Hematopoietic multipotent progenitor cell treated with erythropoietin and hydrocortisone succinate and interleukin-3 and kit ligand, for 6 days (in vitro differentiated cells): ENCODE measurements around the gene FANCC.
A peak's percentile ranks its signal among the peaks of the same experiment; 100 is the strongest.
"Not testable (repeated sequence)": the region's sequence is repeated elsewhere in the genome, so short reads cannot be mapped to it uniquely, and the experiment has no call there.

Experiments used
- DNase-seq: peaks from one replicate; pipeline ENCODE4 v3.0.0-alpha.2; 2015

FANCC gene

DNA sequence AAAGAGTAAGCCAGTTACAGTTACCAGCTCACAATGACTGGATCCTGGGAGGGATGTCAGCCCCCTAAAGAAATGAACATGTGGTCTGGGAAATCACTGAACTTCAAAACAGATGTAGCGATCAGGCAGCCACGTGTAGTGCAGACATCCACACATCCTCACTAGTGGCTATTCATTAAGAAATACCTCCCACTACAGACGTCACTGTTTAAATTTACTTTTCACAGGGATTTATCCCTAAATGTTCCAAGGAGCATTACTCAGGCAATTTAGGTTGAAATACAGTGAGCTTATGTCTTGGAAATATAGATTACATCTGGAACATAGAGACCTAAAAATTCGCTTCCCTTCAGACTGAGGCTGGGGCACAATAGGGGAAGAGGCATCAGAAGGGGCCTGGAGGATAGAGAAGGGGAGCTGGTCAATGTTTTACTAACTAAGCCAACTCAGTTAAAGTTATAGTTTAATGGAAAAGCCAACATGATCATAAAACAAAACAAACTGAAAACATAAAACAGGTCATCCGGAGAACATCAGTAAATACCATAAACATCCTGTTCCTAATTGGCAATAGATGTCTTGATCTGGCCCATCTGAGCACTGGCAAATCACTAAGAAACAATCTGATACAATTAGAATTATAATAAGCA is 92.3 kb downstream of the FANCC start:
- no peak for DNase-seq

DNA sequence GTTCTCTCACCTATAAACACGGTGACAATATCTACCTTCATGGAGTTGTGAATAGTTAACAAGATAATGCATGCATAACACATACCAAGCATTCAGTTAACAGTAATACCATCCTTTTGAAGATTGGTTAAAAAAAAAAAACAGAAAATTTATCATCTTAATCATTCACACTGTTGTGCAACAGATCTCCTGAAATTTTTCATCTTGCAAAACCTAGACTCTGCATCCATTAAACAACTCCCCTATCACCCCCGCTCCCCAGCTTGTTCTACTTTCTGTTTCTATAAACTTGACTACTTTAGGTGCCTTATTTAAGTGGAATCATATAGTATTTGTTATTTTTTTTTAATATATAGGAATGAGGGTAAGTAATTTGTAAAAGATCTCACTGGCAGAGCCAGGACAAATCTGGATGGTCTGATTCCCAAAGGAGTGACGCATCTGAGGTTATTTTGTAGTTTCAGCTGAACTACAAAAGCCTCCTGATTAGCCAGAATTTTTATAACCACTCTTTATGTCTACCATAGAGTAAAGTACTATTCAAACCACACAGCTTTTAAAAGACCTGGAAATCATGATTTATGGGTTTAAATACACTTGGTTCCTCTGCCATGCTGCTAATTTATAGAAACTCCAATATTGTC is 93.0 kb downstream of the FANCC start:
- DNase-seq, result no peak

DNA sequence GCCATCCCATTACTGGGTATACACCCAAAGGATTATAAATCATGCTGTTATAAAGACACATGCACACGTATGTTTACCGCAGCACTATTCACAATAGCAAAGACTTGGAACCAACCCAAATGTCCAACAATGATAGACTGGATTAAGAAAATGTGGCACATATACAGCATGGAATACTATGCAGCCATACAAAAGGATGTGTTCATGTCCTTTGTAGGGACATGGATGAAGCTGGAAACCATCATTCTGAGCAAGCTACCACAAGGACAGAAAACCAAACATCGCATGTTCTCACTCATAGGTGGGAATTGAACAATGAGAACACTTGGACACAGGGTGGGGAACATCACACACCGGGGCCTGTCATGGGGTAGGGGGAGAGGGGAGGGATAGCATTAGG is 97.2 kb downstream of the FANCC start:
- DNase-seq, result not testable (repeated sequence)

DNA sequence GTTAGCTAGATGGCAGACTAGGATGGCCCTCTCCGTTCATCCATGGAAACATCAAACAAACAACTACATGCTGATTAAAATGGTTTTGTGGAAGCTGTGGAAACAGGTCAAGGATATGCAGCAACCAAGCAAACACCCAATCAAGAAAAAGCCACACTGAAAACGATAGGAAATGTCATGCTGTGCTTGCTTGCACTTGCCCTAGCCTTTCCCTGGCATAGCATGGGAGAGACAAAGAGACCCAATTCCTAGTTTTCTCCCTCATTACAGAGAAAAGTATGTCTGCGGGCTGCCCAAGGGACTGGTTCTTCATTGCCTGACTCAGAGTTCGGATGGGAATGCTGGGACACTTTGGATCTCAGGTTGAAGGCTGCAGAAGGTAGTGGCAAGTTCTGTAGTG is 98.7 kb downstream of the FANCC start:
- DNase-seq, result no peak

DNA sequence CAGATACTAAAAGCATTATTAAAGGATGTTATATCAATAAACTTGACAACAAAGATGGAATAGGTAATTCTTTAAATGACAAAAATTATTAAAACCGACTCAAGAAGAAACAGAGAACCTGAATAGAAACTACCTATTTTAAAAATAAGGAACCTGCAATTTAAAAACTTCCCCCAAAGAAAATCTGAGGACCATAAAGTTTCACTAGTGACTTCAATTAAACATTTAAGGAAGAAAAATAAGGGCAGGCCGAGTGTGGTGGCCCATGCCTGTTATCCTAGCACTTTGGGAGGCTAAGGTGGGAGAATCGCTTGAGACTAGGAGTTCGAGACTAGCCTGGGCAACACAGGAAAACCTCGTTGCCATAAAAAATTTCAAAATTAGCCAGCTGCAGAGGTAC is 99.6 kb downstream of the FANCC start:
- DNase-seq, result no peak

DNA sequence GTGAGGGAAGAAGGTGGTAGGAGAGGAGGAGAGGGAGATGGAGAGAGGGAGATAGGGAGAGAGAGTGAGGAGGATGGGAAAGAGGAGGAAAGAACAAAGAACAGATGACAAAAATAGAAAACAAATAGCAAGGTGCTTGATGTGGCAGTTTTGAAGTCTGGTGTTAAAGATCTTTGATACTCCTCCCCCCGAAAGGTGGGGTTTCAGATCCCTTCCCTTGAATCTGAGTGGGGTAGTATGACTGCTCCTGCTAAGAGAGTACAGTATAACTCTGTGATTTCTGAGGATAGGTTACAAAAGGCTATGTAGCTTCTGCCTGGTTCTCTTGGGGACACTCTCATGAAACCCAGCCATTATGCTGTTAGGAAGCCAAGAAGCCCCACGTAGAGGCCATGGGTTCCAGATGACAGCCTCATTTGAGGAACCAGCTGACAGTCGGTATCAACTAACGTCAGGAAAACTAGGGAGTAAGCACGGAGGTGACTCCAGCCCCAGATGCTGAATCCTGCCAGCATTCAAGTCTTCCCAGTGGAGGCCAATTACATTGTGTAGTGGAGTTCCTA is 102.1 kb downstream of the FANCC start:
- DNase-seq, result no peak

DNA sequence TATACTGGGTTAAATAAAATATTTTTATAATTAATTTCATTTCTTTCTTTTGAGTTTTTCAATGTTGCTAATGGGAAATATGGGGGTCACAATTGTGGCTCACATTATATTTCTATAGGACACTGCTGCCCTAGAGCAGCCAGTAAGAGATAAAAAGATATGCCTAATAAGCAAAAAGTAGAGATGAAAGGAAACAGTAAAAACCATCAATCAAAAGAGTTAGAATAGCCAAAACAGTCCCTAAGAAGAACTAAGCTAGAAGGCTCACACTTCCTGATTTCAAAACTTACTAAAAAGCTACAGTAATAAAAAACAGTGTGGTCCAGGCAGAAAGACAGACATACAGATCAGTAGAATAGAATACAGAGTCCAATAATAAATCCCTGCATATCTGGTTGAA is 104.4 kb downstream of the FANCC start:
- no peak for DNase-seq

DNA sequence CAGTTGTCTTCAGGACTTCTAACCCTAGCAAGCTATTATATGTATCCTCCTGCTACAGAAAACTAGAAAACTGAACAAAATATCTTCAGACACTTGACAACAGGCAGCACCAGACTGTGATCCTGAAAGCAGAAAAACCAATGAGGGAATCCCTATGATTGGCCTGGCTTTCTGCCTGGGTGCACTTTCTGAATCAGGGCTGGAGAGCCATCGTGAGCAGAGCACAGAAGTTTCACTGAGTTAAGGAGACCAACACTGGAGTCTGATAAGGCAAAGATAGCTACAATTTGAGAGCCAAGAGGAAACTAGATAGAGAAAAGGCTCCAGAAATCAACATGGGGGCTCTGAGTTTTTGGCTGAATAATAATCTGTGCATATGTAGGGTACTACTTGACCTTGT is 106.5 kb downstream of the FANCC start:
- peak; percentile 36 for DNase-seq

DNA sequence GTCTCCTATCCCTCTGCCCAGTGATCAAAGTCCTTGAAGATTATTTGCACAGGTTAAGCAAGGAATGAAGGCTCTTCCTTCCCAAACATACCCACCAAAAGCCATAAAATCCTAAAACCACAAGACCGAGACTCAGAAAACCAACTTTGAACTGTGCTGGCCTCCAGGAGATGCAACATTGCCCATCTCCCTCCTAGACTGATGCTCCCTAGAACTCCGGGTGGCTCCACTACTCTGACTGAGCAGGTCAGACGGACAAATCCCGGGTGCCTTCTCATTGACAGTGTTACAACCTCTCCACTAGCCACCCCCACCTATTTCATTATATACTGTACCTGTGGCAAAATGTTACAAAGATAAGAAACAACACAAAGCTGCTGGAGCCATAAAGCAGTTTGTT is 110.1 kb downstream of the FANCC start:
- no peak for DNase-seq

DNA sequence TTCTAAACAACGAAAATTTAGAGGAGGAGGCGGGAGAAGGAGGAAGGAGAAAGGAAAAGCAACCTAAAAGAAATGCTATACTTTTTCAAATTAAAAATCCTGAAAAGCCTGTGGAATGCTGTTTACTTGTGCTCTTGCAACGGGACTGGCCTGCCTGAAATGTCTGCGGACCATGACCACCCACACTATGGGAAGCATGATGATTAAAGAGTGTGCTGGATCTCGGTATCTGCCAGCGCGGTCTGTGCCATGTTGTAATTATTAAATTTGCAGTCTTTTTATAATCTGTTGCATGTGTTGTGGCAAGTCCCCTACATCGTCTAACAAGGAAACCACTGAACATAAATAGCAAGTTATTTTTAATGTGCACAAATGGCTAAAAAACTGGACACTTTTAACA is 111.4 kb downstream of the FANCC start:
- no peak for DNase-seq

DNA sequence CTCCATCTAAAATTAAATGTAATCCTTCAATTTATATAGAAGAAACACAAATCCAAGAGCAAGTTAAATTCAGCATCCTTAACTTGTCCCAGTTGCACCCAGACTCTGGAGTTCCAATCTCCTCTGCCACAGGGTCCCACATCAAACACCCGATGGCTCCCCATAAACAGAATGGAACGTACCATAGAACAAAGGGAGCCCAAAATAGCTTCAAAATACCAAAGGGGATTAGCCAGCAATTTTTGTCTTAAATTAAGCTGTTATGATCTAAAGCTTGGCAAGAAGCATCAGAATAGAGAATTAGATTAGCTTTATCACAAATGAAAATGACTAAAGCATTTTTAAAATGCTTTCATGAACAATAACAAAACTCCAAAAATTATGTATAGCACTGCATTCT is 112.8 kb downstream of the FANCC start:
- DNase-seq, result no peak

DNA sequence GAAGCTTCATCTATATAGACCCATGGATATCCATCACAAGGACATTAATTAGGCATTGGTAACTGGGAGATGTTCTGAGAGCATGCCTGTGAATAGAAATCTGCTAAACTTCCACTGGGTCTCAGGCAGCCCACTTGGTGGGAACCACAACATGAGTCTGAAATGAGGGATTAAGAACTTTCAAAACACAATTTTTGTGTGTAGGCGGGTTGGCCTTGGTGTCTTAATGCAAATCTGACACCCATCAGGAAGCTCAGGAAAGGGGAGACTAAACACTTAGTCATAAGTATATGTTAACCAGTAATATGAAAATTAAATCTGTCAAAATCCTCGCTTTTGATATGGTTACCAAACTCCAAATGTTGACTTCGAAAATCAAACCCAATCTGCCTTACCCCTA is 113.2 kb downstream of the FANCC start:
- DNase-seq, result no peak

DNA sequence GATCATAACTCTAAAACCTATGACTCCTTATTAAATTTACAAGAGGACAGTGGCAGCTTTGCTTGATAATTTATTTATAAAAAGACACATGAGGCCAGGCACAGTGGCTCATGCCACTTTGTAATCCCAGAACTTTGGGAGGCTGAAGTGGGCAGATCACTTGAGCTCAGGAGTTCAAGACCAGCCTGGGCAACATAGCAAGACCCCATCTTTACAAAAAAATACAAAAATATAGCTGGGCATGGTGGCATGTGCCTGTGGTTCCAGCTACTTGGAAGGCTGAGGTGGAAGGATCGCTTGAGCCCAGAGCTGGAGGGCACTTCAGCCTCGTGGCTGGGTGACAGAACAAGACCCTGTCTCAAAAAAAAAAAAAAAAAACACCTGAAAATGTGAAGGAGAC is 114.5 kb downstream of the FANCC start:
- DNase-seq, result not testable (repeated sequence)

DNA sequence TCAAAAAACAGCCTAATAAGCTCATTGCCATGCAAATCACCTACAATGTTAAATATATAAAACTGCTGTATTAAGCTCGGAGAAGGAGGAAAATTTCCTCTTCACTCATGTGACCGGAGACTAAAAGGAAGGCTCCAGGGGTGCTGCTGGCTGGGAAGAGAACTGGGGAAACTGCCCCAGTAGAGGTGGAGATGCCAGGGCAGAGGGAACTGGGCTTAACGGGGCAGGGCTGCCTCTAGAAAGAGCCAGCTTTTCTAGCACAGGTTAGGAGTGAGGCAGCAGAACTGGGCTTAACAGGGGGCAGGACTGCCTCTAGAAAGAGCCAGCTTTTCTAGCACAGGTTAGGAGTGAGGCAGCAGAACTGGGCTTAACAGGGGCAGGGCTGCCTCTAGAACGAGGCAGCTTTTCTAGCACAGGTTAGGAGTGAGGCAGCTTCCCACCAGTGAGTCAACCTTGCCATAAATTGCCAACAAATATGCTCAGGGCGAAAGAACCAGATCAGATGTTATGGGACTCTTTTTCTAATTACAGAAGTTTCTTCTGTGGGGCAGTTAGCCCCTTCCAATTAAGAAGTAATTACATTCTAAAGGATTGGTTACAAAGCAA is 115.3 kb downstream of the FANCC start:
- DNase-seq, result no peak

DNA sequence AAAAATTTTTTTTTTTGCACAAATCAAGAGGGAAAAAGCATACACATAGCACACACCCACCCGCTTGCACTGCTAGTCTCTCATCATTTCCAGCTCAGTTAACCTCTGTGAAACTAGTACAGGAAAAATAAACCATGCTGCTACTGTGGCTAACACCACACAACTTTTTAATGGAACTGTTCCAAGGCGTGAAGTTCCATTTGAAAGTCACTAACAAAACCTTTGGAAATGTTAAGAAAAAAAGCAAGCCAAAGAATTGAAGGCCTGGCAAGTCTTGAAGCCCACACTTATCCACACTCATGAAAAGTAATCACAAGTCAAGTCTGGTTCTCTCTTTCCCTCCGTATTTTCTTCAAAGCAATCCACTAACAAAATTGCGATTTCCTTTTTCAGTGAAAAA is 116.3 kb downstream of the FANCC start:
- no peak for DNase-seq

DNA sequence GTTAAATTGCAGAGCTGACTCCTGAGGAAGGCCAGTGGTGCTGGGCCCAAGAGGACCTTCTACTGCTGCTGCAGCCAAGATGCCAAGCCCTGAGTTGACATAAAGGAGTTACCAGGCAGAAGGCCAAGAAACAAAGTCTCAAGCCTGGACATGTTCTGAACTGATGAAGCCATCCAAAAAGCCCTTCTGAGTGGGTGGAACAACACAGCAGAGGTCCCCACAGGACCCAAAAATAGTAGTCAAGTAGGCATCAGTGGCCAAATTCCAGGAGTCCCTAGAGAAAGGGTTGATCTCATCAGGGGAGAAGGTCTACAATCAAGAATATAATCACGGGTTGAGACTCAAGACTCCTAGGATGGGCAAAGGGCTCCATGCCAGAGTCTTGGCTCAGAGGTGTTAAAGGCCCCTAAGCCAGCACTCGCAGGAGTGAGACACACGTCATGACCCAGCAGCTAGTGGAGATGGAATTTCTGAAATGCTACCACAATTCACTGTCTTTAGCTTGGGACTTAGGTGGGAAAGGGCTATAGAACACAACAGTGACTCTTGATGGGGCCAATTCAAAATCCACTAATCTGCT is 119.7 kb downstream of the FANCC start:
- peak; percentile 12 for DNase-seq

DNA sequence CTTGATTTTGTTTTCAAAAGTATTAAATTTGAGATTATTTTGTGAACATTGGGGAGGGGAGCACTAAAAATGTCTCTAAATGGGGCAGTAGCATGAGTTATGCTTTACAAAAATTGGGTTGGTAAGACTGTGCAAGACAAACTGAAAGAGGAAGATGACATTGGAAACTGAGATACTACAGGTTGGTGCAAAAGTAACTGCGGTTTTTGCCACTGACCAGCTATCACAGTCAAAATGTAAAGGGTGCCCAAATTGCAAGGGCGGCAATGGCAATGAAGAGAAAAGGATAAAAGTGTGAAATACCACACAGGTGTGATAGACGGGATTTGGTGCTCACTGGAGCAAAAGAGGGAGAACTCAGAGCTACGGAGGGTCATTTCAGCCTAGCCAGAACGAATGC is 124.0 kb downstream of the FANCC start:
- DNase-seq, result no peak

DNA sequence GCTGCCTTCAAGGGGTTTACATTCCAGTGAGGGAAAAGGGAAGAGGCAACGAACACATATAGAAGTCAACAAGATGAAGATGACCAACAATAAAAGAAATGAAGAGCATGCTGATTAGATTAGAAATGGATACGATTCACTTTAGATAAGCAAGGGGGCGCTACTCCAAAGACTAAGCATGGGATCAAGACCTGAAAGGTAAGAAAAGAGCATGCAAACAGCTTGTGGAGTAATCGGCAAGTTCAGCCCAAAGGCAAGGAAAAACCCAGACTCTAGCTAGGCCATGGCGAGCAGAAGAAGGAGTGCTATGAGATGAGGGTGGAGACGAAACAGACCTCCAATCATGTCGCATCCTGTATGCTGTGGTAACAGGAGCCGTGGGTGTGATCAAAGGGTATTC is 124.4 kb downstream of the FANCC start:
- DNase-seq, result peak; percentile 7

DNA sequence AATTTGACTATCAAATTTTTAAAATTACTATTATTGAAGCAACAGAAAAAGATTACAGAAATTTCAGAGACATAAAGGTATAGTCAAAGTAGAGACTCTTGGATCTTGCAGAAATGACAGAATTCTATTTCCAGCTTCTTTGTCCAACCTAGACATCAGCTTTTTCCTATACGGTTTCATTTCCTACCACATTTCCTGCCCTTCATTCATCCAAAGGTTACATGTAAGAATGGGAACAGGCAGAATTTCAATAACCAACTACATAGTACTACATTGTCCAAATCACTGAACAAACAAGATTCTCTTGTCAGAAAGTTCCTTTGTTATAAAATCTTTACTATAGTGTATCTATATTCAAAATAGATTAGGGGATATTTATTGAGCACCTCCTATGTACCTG is 124.9 kb downstream of the FANCC start:
- no peak for DNase-seq

DNA sequence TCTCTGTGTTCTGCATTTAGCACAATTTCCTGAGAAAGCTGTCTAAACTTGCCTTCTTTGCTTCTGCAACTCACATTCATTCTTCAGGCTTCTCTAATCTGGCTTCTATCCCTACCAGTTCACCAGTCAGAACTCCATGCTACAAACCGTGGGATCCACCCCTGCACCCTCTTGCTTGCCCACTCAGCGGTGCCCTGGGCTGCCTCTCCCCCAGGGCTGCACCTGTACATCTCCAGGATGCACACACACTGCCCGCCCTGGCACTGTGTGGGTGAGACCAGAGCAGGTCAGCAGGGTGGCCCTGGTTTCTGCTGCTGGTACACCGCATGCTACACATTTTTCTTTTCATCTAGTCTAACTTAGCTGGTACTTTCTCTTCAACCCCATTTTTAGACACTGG is 127.1 kb downstream of the FANCC start:
- DNase-seq, result no peak

DNA sequence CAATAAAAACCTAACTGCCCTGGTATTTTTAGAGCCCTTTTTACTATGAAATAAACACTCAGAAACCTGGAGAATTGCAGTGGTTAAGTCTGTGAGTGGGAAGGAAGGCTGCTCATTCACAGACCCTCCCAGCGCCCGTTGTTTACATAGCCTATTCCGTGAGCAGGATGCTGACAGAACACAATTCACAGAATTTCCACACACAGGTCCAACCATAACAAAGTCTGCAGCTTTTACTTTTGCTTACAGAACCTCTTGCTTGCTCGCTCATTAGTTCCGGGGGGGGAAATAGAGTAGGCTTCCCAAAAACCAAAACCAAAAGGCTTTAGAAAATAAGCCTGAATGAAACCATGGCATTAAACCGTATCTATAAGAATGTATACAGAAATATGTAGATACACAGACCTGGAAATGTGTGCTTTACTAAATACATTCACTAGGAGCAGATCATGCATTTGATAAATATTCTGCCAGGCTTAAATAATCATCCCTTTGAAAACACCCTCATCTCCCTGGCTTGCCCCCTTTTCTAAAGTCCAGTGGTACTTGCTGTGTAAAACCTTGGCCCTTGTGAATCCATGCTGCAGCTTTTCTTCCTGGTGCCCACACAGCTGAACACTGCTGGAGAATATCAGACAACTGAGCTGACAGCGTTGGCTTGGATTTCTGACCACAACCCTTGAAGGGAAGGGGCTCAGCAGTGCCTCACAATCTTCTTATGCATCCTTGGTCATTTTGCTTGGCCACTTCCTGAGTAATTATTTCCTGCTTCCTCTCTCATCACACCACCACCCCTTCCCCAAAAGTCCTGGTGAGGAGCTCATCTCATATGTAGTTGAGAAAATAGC is 128.0 kb downstream of the FANCC start:
- DNase-seq, result peak; percentile 7

DNA sequence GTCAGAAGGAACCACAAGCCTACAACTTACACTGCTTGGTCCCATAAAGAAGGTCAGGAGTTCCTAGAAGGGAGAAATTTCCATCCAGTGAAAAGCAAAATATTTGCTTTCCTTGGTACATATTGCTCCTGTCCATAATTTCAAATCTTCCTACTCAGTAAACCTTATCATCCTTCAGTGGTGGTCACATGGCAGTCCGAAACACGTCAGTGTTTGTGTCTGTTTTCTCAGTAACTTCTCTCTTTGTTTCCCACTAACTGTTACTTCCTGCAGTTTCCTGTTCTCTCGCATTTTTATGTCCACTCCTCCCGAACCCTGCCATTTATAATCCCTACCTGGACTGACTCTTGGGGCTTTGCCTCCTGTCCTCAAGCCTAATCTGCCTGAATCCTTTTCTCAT is 129.1 kb downstream of the FANCC start:
- DNase-seq, result peak; percentile 44

DNA sequence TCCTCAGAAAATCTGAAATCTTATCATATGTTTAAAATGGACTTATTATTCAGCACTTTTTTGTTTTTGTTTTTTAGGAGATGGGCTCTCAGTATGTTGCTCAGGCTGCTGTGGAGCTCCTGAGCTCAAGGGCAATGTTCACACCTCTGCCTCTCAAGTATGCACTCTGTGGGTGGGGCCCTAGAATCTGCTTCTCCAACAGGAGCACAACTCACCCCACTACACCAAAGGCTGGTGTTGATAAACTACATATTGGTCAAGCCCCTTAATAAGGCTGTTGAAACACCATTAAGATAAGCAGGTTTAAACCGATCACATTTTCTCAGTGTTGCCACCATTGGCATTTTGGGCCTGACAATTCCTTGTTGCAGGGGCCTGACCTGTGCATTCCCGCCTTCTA is 131.6 kb downstream of the FANCC start:
- DNase-seq, result peak; percentile 73
